ENCODE data around the gene SLC15A3.

The SLC15A3 gene

GRCh38 chr11:60945295-60945667 lies 6.7 kb downstream of the SLC15A3 start:
- no peak for DNase-seq (ENCODE audit: low read depth)

- DNase-seq (ENCODE audit: low read depth): no peak
These were observed 7.3 kb downstream of the SLC15A3 start for GRCh38 chr11:60944490-60945294.

GRCh38 chr11:60942970-60943565 lies 8.9 kb downstream of the SLC15A3 start:
- no peak for DNase-seq (ENCODE audit: low read depth)

GRCh38 chr11:60942219-60942618 lies 9.8 kb downstream of the SLC15A3 start:
- DNase-seq (ENCODE audit: low read depth): no peak

- no peak for DNase-seq (ENCODE audit: low read depth)
These were observed 10.4 kb downstream of the SLC15A3 start for GRCh38 chr11:60941371-60942119.

GRCh38 chr11:60939855-60940254 lies 12.1 kb downstream of the SLC15A3 start:
- no peak for DNase-seq (ENCODE audit: low read depth)

- DNase-seq (ENCODE audit: low read depth): no peak
These were observed 12.7 kb downstream of the SLC15A3 start for GRCh38 chr11:60939301-60939700.

- DNase-seq (ENCODE audit: low read depth): no peak
These were observed 13.5 kb downstream of the SLC15A3 start for GRCh38 chr11:60938500-60938899.

- DNase-seq (ENCODE audit: low read depth): no peak
These were observed 14.2 kb downstream of the SLC15A3 start for GRCh38 chr11:60937811-60938210.

GRCh38 chr11:60937144-60937527 lies 14.8 kb downstream of the SLC15A3 start:
- no peak for DNase-seq (ENCODE audit: low read depth)

- DNase-seq (ENCODE audit: low read depth): no peak
These were observed 15.4 kb downstream of the SLC15A3 start for GRCh38 chr11:60936467-60937143.

- DNase-seq (ENCODE audit: low read depth): no peak
These were observed 16.1 kb downstream of the SLC15A3 start for GRCh38 chr11:60935676-60936442.

GRCh38 chr11:60934790-60935605 lies 17.0 kb downstream of the SLC15A3 start:
- DNase-seq (ENCODE audit: low read depth): no peak

- no peak for DNase-seq (ENCODE audit: low read depth)
These were observed 17.7 kb downstream of the SLC15A3 start for GRCh38 chr11:60934124-60934789.

- DNase-seq (ENCODE audit: low read depth): no peak
These were observed 18.4 kb downstream of the SLC15A3 start for GRCh38 chr11:60933416-60934123.

GRCh38 chr11:60932605-60933356 lies 19.2 kb downstream of the SLC15A3 start:
- no peak for DNase-seq (ENCODE audit: low read depth)

- no peak for DNase-seq (ENCODE audit: low read depth)
These were observed 20.1 kb downstream of the SLC15A3 start for GRCh38 chr11:60931917-60932316.

GRCh38 chr11:60930394-60930793 lies 21.6 kb downstream of the SLC15A3 start:
- no peak for DNase-seq (ENCODE audit: low read depth)

GRCh38 chr11:60929764-60930163 lies 22.2 kb downstream of the SLC15A3 start:
- DNase-seq (ENCODE audit: low read depth): no peak

All from ELR (cell line).